Endodermal cell (in vitro differentiated cells): ENCODE results near the gene DENND4A. TPM values are rescaled to one million over a fixed set of nuclear protein-coding genes. Genes with fewer than 3 reads are reported as not detected.
"Not testable (repeated sequence)": the region's sequence is repeated elsewhere in the genome, so short reads cannot be mapped to it uniquely, and the experiment has no call there.

Experiments used
- DNase-seq: peaks from one replicate; pipeline ENCODE4 v3.0.0-alpha.2; 2017
- H3K27ac ChIP-seq: 2 replicates; pipeline ENCODE4 v1.5.1; 2013; ENCODE audit warnings: mild to moderate bottlenecking, low read depth, low read length, moderate library complexity
- H3K27me3 ChIP-seq: 2 replicates; pipeline ENCODE4 v1.6.1; 2013; ENCODE audit warnings: mild to moderate bottlenecking, low read length, moderate library complexity; ENCODE audit not compliant: insufficient read depth, control insufficient read depth, poor library complexity, severe bottlenecking
- H3K36me3 ChIP-seq: 2 replicates; pipeline ENCODE4 v1.7.0; 2013; ENCODE audit warnings: mild to moderate bottlenecking, low read length, moderate library complexity; ENCODE audit not compliant: control insufficient read depth, insufficient read depth
- H3K4me1 ChIP-seq: one replicate; pipeline ENCODE4 v1.7.0; 2013; ENCODE audit warnings: low read length; ENCODE audit not compliant: control insufficient read depth, insufficient read depth
- H3K4me3 ChIP-seq: 2 replicates; pipeline ENCODE4 v1.5.1; 2013; ENCODE audit warnings: mild to moderate bottlenecking, low read length, moderate library complexity
- H3K9ac ChIP-seq: 2 replicates; pipeline ENCODE4 v1.6.1; 2013; ENCODE audit warnings: mild to moderate bottlenecking, low read length, moderate library complexity; ENCODE audit not compliant: poor library complexity, severe bottlenecking; ENCODE audit errors: extremely low read depth
- H3K9me3 ChIP-seq: 2 replicates; pipeline ENCODE4 v1.6.1; 2013; ENCODE audit warnings: mild to moderate bottlenecking, low read length, moderate library complexity; ENCODE audit not compliant: control insufficient read depth
- H3K27ac Mint-ChIP-seq: 2 replicates; pipeline ENCODE4 v1.8.0; 2020; ENCODE audit warnings: mixed read lengths
- H3K27me3 Mint-ChIP-seq: 2 replicates; pipeline ENCODE4 v1.8.0; 2021; ENCODE audit warnings: mild to moderate bottlenecking, mixed read lengths; ENCODE audit not compliant: insufficient read depth
- H3K36me3 Mint-ChIP-seq: 2 replicates; pipeline ENCODE4 v1.8.0; 2020; ENCODE audit warnings: low read depth, mixed read lengths
- H3K4me1 Mint-ChIP-seq: 2 replicates; pipeline ENCODE4 v1.8.0; 2020; ENCODE audit warnings: mixed read lengths
- H3K4me3 Mint-ChIP-seq: 2 replicates; pipeline ENCODE4 v1.8.0; 2020; ENCODE audit warnings: mild to moderate bottlenecking, moderate library complexity, mixed read lengths
- H3K9me3 Mint-ChIP-seq: 2 replicates; pipeline ENCODE4 v1.8.0; 2020; ENCODE audit warnings: mild to moderate bottlenecking, mixed read lengths
- CTCF ChIP-seq: fragments of 200-600 bp; sonication (generic); conservative IDR thresholded peaks from 2 replicates; pipeline ENCODE4 v1.5.0; 2021; ENCODE audit warnings: antibody characterized with exemption, mild to moderate bottlenecking
- WGBS, 2 experiments: methylation state at CpG; one replicate each; pipeline versions ENCODE4 v1.1.5 to v1.1.7; 2013; ENCODE audit warnings: missing lambda C conversion rate in 2 of 2, mixed read lengths in 1 of 2; ENCODE audit not compliant: insufficient coverage in 1 of 2, insufficient read length in 1 of 2; 5-methylcytosine and 5-hydroxymethylcytosine counted together
- total RNA-seq, 2 donors: library from RNA; stranded (reverse); fragmentation: NEBNext Ultra II Directional in 1 of 2; extraction: Animal tissue kit (Norgen Biotek cat#: 25700) in 1 of 2; gene quantifications; 2 replicates in 1 of 2; 3 replicates in 1 of 2; pipeline ENCODE4 v1.2.1, GENCODE V29; 2021

Gene DENND4A
- total RNA-seq, 2 donors from 2014 or later, result 7.3 to 9.8 TPM

- Histone ChIP-seq H3K9ac (no peak overlapping the region), H3K27ac (no peak overlapping the region), H3K9me3 (no peaks in the 10 kb centered on the region), H3K27me3 (no peaks in the 10 kb centered on the region), H3K4me3 (no peak overlapping the region), H3K4me1 (no peaks in the 10 kb centered on the region), H3K36me3 (no peaks in the 10 kb centered on the region)
- Mint-ChIP-seq H3K27ac (no peak overlapping the region), H3K27me3 (no peaks in the 10 kb centered on the region), H3K4me1 (peaks cover 9% of the 10 kb centered on the region), H3K36me3 (no peaks in the 10 kb centered on the region), H3K4me3 (no peak overlapping the region), H3K9me3 (no peaks in the 10 kb centered on the region)
- 44 to 85% methylated on average over 1 of the region's 1 CpG for WGBS, 2 experiments
- TF ChIP-seq CTCF, result no peak
- DNase-seq, result no peak
Observed at GRCh38 chr15:65743637-65744252, 48.3 kb downstream of the DENND4A start.

GRCh38 chr15:65740148-65740547 is 51.9 kb downstream of the DENND4A start:
- H3K4me1 Mint-ChIP-seq, result peaks cover 9% of the 10 kb centered on the region
- no peak for TF ChIP-seq CTCF
- no peak for DNase-seq
- Histone ChIP-seq H3K4me3 (no peak overlapping the region), H3K27ac (no peak overlapping the region), H3K36me3 (no peaks in the 10 kb centered on the region), H3K4me1 (no peaks in the 10 kb centered on the region), H3K9ac (no peak overlapping the region), H3K9me3 (no peaks in the 10 kb centered on the region), H3K27me3 (no peaks in the 10 kb centered on the region)
- H3K27ac Mint-ChIP-seq, result no peak overlapping the region
- H3K9me3 Mint-ChIP-seq, result no peaks in the 10 kb centered on the region
- no peak overlapping the region for H3K4me3 Mint-ChIP-seq
- 99 to 100% methylated on average over 3 to 5 of the region's 5 CpGs for WGBS, 2 experiments
- H3K27me3 Mint-ChIP-seq, result no peaks in the 10 kb centered on the region
- H3K36me3 Mint-ChIP-seq, result no peaks in the 10 kb centered on the region

- Mint-ChIP-seq H3K4me3 (no peak overlapping the region), H3K4me1 (peaks cover 9% of the 10 kb centered on the region), H3K9me3 (no peaks in the 10 kb centered on the region), H3K27ac (no peak overlapping the region), H3K27me3 (no peaks in the 10 kb centered on the region), H3K36me3 (peaks cover 4% of the 10 kb centered on the region)
- H3K4me3 ChIP-seq, result no peak overlapping the region
- H3K9ac ChIP-seq, result no peak overlapping the region
- H3K27ac ChIP-seq, result no peak overlapping the region
- H3K36me3 ChIP-seq, result no peaks in the 10 kb centered on the region
- TF ChIP-seq CTCF, result no peak
- no peaks in the 10 kb centered on the region for H3K27me3 ChIP-seq
- WGBS, 2 experiments, result 100% methylated on average over 1 of the region's 1 CpG; no CpG with 5 or more reads in 1 of the 2 experiments
- H3K9me3 ChIP-seq, result no peaks in the 10 kb centered on the region
- H3K4me1 ChIP-seq, result no peaks in the 10 kb centered on the region
- DNase-seq, result no peak
Observed at GRCh38 chr15:65738649-65739048, 53.4 kb downstream of the DENND4A start.

- not testable (repeated sequence) for DNase-seq, H3K9me3 ChIP-seq, H3K27ac ChIP-seq, H3K4me1 ChIP-seq, H3K27ac Mint-ChIP-seq, H3K4me1 Mint-ChIP-seq, H3K36me3 Mint-ChIP-seq, H3K36me3 ChIP-seq, H3K27me3 ChIP-seq, H3K4me3 Mint-ChIP-seq, H3K9ac ChIP-seq, H3K9me3 Mint-ChIP-seq, H3K27me3 Mint-ChIP-seq, H3K4me3 ChIP-seq
- WGBS, 2 experiments, result 93% methylated on average over 2 of the region's 4 CpGs; no CpG with 5 or more reads in 1 of the 2 experiments
Observed at GRCh38 chr15:65733599-65733998, 58.5 kb downstream of the DENND4A start.
